GM19240 (cell line): Measurements from ENCODE around the gene CEACAM8.
"Not testable (repeated sequence)": the region's sequence is repeated elsewhere in the genome, so short reads cannot be mapped to it uniquely, and the experiment has no call there.

Experiments
- DNase-seq: peaks from one replicate; pipeline ENCODE4 v3.0.0; 2011; ENCODE audit warnings: low spot score; ENCODE audit not compliant: insufficient read length

Gene CEACAM8

GRCh38 chr19:42544146-42544545 is 50.6 kb downstream of the CEACAM8 start:
- no peak for DNase-seq

GRCh38 chr19:42542791-42543190 is 51.9 kb downstream of the CEACAM8 start:
- DNase-seq = no peak

DNA sequence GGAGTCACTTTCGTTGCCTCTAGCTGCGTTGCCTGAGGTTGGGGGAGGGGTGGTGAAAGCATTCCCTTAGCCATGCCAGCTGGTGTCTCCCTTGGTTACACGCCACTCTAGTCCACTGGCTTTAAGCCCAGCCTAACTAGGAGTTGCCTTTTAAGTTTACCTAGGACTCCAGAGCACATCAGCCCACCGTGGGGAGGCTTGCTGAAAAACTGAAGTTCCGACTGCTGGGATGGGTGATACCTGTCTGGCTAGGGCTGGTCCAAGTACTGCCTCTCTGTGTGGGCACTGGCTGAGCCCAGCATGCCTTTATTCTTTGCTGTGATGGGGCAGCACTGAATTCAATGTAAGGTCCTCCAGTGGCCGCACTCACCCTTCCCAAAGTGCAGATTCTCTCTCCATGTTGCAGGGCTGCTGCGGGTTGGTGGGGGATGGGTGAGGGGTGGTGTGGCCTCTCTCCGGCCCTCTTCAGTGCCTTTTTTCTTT is 54.6 kb downstream of the CEACAM8 start:
- DNase-seq = no peak

- DNase-seq = no peak
Measured at GRCh38 chr19:42538841-42539709, 55.6 kb downstream of the CEACAM8 start.

GRCh38 chr19:42535276-42535675 is 59.4 kb downstream of the CEACAM8 start:
- DNase-seq = not testable (repeated sequence)

- no peak for DNase-seq
Measured at GRCh38 chr19:42534391-42534790, 60.3 kb downstream of the CEACAM8 start.

DNA sequence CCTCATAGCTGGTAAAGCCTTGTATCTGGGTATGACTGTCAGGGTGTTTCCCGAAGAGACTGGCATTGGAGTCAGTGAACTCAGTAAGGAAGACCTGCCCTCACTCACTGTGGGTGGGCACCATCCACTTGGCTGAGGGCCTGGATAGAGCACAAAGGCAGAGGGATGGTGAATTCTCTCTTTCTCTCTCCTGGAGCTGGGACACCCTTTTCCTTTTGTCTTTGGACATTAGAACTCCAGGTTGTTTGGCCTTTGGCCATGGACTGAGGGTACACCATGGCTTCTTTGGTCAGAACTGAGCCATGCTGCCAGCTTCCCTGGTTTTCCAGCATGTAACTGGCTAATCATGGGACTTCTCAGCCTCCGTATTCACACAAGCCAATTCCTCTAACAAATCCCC is 61.8 kb downstream of the CEACAM8 start:
- no peak for DNase-seq

GRCh38 chr19:42531313-42531712 is 63.4 kb downstream of the CEACAM8 start:
- DNase-seq = no peak
